CD4-positive, alpha-beta T cell treated with Interleukin-6 for 4 hours (primary cell): ENCODE measurements around the gene PTPN14.
"Not testable (repeated sequence)": the region's sequence is repeated elsewhere in the genome, so short reads cannot be mapped to it uniquely, and the experiment has no call there.

Experiments used
- DNase-seq: peaks from one replicate; pipeline ENCODE4 v3.0.0-alpha.2; 2020; ENCODE audit warnings: mixed read lengths

The PTPN14 gene

GRCh38 chr1:214422137-214422671 is 129.2 kb downstream of the PTPN14 start:
- DNase-seq, result no peak

GRCh38 chr1:214420833-214421232 is 130.6 kb downstream of the PTPN14 start:
- no peak for DNase-seq

GRCh38 chr1:214420341-214420740 is 131.1 kb downstream of the PTPN14 start:
- DNase-seq, result no peak

GRCh38 chr1:214419650-214420049 is 131.8 kb downstream of the PTPN14 start:
- DNase-seq, result no peak

- no peak for DNase-seq
These were observed 133.0 kb downstream of the PTPN14 start for GRCh38 chr1:214418391-214418790.

GRCh38 chr1:214417545-214418210 is 133.7 kb downstream of the PTPN14 start:
- DNase-seq, result no peak

GRCh38 chr1:214416858-214417257 is 134.5 kb downstream of the PTPN14 start:
- no peak for DNase-seq

GRCh38 chr1:214416417-214416816 is 135.0 kb downstream of the PTPN14 start:
- DNase-seq, result no peak

GRCh38 chr1:214415131-214415530 is 136.3 kb downstream of the PTPN14 start:
- DNase-seq, result no peak

- DNase-seq, result no peak
These were observed 136.7 kb downstream of the PTPN14 start for GRCh38 chr1:214414691-214415090.

- no peak for DNase-seq
These were observed 138.1 kb downstream of the PTPN14 start for GRCh38 chr1:214413315-214413714.

GRCh38 chr1:214404571-214405213 is 146.7 kb downstream of the PTPN14 start:
- DNase-seq, result no peak

- DNase-seq, result no peak
These were observed 147.2 kb downstream of the PTPN14 start for GRCh38 chr1:214404154-214404553.

GRCh38 chr1:214403431-214403830 is 148.0 kb downstream of the PTPN14 start:
- no peak for DNase-seq

- no peak for DNase-seq
These were observed 148.8 kb downstream of the PTPN14 start for GRCh38 chr1:214402613-214403083.

- no peak for DNase-seq
These were observed 149.7 kb downstream of the PTPN14 start for GRCh38 chr1:214401666-214402065.

- DNase-seq, result no peak
These were observed 151.3 kb downstream of the PTPN14 start for GRCh38 chr1:214400131-214400530.

GRCh38 chr1:214398490-214398889 is 152.9 kb downstream of the PTPN14 start:
- no peak for DNase-seq

GRCh38 chr1:214397497-214397896 is 153.9 kb downstream of the PTPN14 start:
- DNase-seq, result no peak

GRCh38 chr1:214396330-214396729 is 155.1 kb downstream of the PTPN14 start:
- DNase-seq, result no peak

- DNase-seq, result not testable (repeated sequence)
These were observed 156.8 kb downstream of the PTPN14 start for GRCh38 chr1:214394569-214394968.

GRCh38 chr1:214393086-214393485 is 158.3 kb downstream of the PTPN14 start:
- no peak for DNase-seq

- DNase-seq, result no peak
These were observed 159.3 kb downstream of the PTPN14 start for GRCh38 chr1:214391873-214392645.

GRCh38 chr1:214389734-214390133 is 161.7 kb downstream of the PTPN14 start:
- no peak for DNase-seq
